ENCODE results near the gene RADIL.

The RADIL gene

GRCh38 chr7:4768597-4769569 is 114.6 kb downstream of the RADIL start:
- DNase-seq = no peak

GRCh38 chr7:4766666-4767519 is 116.6 kb downstream of the RADIL start:
- DNase-seq = no peak

GRCh38 chr7:4765776-4766490 is 117.6 kb downstream of the RADIL start:
- no peak for DNase-seq

DNA sequence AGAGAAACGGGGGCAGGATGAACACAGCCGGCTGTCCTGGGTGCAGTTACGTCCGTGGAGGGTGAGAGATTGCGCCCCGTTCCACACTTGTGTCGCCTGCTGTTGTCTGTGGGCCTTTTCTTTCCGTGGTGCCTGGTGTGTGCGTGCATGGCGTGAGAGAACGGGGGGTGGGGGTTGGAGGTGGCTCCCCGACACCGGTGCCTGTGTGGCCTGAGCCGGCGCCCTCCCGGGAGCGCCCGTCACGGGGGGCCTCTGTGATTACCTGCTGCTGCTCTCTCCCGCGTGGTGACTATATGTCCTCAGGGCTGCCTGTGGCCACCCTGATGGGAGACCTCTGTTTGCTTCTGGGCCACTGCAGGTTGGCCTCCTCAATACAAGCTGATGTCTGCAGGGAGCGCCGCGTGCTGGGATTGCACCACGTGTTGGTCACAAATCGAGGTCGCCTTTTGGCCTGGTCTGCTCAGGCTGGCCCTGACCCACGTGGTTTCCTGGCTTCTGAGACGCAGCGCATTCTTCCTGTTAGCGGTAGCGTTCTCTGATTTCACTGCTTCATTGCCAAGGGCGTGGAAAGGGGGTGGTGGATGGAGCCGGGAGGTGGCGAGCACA is 119.0 kb downstream of the RADIL start:
- DNase-seq = no peak

GRCh38 chr7:4763794-4764185 is 119.7 kb downstream of the RADIL start:
- DNase-seq = no peak

DNA sequence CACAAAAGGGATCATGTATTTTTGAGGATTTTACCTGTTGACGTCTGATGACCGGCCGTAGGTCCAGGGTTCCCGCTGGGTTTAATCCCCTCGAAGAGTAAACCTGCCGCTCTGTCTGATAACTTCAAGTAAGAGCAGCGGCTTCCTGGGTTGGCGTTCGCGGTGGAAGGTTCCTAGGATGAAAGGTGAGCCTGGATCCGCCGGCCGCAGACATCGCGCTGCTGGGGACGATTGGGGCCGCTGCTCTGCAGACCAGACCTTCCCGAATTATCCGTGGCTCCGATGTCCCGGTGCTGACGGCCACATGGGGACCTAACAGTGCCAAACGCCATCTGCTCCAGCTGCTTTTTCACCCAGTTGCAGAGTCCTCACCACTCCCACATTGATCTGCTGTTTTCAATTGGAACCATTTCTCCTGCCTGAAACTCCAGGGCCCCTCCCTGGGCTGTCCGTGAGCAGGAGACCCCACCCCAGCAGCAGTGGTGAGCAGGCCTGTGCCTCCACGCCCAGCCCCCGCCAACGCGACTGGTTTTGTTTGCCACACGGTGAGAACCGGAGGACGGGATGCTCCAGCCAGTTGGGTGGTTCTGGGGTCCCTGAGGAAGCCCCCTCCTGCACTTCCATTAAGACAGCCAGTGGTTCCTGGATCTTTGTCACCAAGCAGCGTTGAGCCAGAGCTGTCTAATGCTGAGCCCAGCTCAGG is 120.3 kb downstream of the RADIL start:
- DNase-seq = no peak

- DNase-seq = no peak
Measured at GRCh38 chr7:4762121-4763055, 121.1 kb downstream of the RADIL start.

- DNase-seq = no peak
Measured at GRCh38 chr7:4760952-4761351, 122.6 kb downstream of the RADIL start.

GRCh38 chr7:4759211-4759610 is 124.3 kb downstream of the RADIL start:
- DNase-seq = no peak

DNA sequence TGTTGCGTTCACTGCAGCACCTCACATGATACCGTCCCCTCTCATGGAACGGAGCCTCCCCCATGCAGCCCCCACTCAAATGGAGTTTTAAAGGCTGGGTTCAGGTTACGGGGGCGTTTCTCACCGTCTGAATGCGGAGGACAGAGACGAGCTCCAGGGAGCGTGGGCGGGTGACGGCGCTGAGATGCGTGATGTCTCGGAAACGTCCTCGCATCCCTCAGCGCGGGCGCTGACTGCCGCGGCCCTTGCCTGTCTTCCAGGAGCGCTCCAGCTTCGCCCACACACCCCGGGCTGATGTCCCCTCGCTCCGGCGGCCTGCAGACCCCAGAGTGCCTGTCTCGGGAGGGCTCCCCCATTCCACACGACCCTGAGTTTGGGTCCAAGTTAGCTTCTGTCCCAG is 124.7 kb downstream of the RADIL start:
- no peak for DNase-seq

GRCh38 chr7:4758111-4758510 is 125.4 kb downstream of the RADIL start:
- no peak for DNase-seq

- DNase-seq = no peak
Measured at GRCh38 chr7:4755045-4755444, 128.5 kb downstream of the RADIL start.

GRCh38 chr7:4754433-4755010 is 129.0 kb downstream of the RADIL start:
- no peak for DNase-seq

GRCh38 chr7:4753598-4754432 is 129.7 kb downstream of the RADIL start:
- no peak for DNase-seq

DNA sequence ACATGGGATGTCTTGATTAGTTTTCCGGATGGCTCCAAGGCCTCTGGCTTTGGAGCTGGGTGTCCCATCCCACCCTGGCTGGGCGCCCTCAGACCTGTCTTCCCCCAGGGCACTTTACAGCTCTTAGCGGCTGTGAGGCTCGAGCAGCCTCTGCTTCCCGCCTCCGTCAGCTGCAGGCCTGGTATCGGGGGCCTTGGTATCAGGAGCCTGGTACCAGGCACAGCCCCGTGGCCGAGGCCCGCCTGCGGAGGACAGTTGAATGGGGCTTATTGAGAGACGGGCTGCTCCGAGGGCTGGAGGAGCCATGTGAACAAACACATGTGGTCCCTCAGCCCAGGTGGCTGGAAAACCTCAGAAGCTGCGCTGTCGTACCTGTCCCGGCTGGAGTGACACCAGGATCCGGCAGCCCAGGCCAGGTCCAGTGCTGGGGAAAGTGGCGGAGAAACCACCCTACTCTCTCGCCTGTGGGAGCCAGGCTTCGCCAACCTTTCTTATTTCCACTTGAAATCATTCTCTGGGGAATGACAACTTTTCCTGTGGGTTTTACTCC is 132.0 kb downstream of the RADIL start:
- DNase-seq = no peak

GRCh38 chr7:4749798-4750197 is 133.7 kb downstream of the RADIL start:
- no peak for DNase-seq

GRCh38 chr7:4749363-4749762 is 134.2 kb downstream of the RADIL start:
- DNase-seq = no peak
